ACHN (cell line): ENCODE measurements around the gene C1orf53.
"Not testable (repeated sequence)": the region's sequence is repeated elsewhere in the genome, so short reads cannot be mapped to it uniquely, and the experiment has no call there.

Source experiments
- DNase-seq: peaks from one replicate; pipeline ENCODE4 v3.0.0-alpha.2; 2015
- in situ Hi-C: cut with HindIII; loops from 2 replicates; pipeline ENCODE4 v1.10.0; 2017; ENCODE audit warnings: low sequenced_read_pairs, low pct_ligation_motif_present, low pct_unique_long_range_greater_than_20kb

Gene C1orf53

DNA sequence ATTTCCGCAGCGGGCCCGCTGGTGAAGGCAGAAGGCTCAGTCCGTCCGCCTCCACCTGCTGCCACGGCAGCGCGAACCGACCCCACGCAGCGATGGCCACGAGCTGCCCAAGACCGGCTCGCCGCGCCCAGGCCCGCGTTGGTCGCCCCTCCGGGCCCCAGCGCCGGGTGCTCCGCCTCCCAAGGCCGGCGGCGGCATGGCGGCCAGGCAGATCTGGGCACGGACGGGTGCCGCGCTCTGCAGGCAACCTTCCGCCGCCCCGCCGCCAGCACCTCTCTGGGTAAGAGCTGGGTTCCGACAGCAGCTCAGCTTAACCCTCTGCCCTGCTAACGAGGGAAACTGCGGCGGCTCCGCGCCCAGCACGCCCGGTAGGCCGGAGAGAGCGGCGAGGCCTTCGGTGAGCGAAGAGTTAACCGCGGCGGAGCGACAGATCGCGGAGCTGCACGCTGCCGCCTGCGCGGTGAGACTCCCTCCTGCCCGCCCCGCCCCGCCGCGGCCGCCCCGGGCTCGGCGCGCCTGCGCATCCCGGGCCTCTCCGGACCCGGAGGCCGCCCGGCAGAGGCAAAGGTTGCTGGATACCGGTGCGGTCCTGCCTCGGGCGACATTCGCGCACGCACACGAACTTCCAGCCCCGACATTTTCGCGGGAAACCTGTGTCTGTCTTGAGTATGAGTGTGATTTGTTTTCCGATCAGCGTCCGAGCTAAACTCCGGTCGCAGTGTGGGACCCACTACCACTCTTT, at the start of gene C1orf53:
Gene C1orf53, plus strand, starts transcription at position 177 of the 742 bp plus-strand sequence. Its CDS starts 20 bp downstream, at position 197.
- peak; percentile 93 for DNase-seq
- in situ Hi-C loops = no loop called here

DNA sequence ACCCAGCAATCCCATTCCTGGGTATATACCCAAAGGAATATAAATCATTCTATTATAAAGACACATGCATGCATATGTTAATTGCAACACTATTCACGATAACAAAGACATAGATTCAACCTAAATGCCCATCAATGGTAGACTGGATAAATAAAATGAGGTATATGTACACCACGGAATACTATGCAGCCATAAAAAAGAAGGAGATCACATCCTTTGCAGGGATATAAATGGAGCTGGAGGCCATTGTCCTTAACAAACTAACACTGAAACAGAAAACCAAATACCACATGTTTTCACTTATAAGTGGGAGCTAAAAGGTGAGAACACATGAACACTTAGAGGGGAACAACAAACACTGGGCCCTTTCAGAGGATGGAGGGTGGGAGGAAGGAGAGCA, 46.7 kb upstream of the C1orf53 start:
- in situ Hi-C loops, DNase-seq: not testable (repeated sequence)

DNA sequence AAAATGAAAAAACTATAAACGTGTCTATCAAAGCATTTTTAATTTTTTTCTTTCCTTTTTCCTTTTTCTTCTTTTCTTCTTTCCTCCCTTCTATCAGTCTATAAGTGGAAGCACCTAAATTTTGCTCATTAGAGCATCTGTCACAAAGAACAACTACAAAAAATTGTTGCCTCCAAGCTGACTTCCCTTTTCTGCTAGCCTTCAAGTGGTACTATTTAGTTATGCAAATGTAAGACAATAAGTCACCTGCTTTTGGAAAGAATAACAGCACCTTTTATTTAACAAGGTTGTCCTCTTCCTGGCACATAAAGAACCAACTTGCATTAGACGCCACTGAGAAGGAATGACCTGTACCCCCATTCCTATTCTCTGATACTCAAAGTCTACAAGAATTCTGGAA, 45.0 kb upstream of the C1orf53 start:
- in situ Hi-C loops = no loop called here
- DNase-seq = no peak

DNA sequence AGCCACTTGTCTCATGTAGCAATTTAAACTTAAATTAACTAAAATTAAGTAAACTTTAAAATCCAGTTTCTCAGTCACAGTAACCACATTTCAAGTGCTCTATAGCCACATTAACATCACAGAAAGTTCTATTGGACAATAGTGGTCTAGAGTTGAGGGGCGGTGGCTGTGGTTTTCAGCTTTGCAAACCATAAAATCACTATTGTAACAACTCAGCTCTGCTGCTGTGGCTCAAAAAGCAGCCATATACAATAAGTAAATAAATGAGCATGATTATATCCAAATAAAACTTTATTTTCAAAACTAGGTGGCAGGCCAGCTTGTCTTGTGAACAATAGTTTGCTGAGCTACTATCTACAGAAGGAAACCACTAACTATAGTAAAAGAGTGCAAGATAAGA, 43.4 kb upstream of the C1orf53 start:
- in situ Hi-C loops = no loop called here
- DNase-seq = no peak

DNA sequence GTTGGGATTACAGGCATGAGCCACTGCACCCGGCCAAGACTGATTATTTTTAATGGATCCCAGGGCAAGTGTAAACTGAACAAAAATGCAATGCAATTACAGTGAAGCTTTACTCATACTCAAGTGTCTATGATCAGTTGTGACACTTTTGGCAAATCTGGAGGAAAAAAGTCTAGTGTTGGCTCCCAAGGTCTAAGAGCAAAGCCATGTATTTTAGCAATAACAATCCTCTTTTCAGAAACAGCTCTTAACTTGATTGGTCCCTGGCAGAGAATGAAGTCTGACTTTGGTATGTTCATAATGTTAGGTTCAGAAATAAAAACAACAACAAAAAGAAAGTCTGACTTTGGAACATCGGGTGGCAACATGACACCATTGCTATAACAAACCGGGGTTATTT, 40.2 kb upstream of the C1orf53 start:
- DNase-seq = no peak
- in situ Hi-C loops = no loop called here

DNA sequence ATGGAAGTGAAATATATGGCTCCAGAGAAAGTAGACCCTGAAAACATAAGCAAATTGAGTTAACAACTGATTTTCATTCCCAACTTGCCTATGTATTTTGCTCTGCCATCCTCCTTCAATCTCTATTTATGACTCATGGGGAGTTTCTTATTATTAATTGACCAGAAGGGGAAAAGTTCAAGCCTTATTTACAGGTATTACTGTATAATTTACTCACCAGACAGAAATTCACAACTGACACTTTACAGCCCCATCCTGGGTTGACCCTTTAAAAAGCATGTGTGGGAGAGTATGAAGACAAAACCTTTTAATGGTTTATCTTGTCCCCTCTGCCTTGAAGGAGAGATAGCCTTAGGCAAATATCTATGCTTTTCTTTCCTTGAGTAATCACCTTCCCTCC, 39.8 kb upstream of the C1orf53 start:
- in situ Hi-C loops = no loop called here
- no peak for DNase-seq

DNA sequence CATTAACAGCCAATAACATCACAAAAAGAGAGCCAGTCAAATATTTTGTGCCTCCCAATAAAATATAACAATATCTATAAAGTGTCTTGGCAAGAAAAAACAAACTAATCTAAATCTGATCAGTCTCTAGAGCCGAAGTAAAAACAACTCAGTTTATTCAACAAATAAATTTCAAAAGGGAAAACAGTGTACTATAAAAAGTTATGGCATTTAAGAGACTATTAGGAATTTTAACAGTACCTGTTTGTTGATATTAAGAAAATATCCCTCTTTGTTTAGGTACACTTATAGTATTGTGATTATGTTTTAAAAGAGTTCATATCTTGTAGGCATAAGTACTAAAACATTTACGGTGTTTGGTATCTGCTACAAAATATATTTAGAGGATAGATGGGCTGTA, 36.6 kb upstream of the C1orf53 start:
- DNase-seq = no peak
- in situ Hi-C loops = no loop called here

DNA sequence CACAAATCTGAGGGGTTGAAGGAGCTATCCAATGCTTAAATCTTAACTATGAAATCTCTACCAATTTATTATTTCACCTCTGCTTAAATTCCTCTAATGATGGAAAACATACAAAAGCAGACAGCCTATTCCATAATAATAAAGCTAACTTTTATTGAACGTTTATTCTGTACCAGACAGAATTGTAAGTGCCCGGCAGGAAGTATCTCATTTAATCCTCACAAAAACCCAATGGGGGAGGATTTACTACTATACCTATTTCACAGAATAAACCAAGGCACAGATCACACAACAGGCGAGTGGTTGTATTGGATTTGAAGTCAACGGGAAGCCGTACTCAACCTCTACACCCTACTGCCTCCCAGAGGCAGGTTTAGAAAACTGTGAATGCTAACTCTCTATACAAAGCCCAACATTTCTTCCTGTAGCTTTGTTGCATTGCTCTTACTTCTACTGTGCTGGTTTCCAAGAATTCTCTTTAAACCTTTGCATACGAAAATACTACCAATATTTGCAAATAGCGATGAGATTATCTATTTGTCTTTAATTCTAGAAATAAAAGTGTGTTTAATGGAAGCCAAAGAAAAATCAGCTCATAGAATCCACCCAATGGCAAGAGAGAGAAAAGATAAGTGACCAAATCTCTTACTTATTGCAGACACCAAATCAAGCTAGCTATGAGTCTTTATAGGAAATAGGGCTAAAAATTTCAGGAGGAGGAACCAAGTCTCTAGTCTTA, 33.5 kb upstream of the C1orf53 start:
- in situ Hi-C loops = no loop called here
- peak; percentile 74 for DNase-seq

DNA sequence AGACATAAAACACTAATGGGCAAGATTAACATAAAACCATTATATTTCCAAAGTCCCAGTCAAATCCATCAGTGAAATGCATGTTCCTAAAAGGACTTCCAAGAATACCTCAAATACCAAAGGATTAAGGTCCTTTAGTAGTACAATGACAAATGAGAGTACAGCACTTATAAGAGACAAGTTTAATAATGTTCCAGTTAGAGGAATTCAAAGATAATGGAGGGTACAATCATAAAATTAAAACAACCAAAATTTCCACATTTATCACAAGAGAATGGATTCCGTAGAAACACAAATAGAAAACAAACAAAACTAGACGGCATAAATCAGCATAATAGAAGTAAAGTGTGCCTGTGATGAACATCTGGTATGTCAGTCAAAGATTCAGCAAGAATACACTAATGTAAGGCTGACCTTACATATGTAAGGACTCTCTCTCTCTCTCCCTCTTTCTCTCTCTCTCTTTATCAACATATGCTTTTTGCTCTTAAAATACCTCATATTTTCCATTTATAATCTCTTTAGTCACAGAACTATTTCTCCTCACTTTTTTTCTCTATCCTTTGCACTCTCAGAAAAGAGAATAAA, 32.8 kb upstream of the C1orf53 start:
- in situ Hi-C loops = no loop called here
- DNase-seq = no peak

DNA sequence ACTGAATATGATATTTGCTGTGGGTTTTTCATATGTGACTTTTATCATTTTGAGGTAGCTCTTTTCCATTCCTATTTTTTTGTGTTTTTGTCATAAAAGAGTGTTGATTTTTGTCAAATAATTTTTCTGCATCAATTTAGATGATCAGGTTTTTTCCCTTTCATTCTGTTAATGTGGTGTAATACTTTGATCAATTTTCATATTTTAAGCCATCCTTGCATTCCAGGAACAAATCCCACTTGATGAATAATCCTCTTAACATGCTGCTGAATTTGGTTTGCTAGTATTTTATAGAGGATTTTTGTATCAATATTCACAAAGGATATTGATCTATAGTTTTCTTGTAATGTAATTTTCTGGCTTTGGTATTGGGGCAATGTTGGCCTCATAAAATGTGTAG, 25.5 kb upstream of the C1orf53 start:
- in situ Hi-C loops = no loop called here
- DNase-seq = no peak

DNA sequence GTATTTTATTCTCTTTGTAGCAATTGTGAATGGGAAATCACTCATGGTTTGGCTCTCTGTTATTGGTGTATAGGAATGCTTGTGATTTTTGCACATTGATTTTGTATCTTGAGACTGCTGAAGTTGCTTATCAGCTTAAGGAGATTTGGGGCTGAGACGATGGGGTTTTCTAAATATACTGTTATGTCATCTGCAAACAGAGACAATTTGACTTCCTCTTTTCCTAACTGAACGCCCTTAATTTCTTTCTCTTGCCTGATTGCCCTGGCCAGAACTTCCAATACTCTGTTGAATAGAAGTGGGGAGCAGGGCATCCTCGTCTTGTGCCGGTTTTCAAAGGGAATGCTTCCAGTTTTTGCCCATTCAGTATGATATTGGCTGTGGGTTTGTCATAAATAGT, 22.0 kb upstream of the C1orf53 start:
- in situ Hi-C loops, DNase-seq: not testable (repeated sequence)

DNA sequence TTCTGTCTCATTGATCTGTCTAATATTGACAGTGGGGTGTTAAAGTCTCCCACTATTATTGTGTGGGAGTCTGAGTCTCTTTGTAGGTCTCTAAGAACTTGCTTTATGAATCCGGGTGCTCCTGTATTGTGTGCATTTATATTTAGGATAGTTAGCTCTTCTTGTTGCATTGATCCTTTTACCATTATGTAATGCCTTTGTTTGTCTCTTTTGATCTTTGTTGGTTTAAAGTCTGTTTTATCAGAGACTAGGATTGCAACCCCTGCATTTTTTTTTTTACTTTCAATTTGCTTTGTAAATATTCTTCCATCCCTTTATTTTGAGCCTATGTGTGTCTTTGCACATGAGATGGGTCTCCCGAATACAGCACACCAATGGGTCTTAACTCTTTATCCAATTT, 20.2 kb upstream of the C1orf53 start:
- in situ Hi-C loops, DNase-seq: not testable (repeated sequence)

DNA sequence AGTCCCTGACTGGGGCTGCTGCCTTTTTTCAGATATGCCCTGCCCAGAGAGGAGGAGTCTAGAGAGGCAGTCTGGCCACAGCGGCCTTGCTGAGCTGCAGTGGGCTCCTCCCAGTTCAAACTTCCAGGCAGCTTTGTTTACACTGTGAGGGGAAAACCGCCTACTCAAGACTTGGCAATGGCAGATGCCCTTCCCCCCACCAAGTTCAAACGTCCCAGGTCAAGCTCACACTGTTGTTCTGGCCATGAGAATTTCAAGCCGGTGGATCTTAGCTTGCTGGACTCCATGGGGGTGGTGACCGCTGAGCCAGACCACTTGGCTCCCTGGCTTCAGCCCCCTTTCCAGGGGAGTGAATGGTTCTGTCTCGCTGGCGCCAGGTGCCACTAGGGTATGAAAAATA, 18.3 kb upstream of the C1orf53 start:
- DNase-seq = no peak
- in situ Hi-C loops = no loop called here

DNA sequence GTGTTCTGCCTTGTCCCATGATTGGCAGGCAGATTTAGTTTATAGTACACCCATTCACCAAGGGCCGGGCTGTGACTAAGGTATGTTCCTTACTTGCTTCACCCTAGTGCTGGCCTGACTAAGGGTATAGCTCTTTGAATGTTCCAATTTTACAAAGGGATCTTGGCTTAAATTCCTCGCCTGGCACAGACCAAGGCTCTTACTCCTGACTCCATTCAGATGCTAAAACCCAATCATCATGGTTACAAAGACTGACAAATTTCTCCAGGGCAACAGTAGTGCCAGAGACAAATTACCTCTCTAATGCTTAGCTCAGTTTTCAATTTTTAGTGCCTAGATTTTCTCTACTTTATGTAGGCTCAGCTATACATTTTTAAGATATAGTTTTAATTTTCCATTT, 11.5 kb upstream of the C1orf53 start:
- no peak for DNase-seq
- in situ Hi-C loops = no loop called here

DNA sequence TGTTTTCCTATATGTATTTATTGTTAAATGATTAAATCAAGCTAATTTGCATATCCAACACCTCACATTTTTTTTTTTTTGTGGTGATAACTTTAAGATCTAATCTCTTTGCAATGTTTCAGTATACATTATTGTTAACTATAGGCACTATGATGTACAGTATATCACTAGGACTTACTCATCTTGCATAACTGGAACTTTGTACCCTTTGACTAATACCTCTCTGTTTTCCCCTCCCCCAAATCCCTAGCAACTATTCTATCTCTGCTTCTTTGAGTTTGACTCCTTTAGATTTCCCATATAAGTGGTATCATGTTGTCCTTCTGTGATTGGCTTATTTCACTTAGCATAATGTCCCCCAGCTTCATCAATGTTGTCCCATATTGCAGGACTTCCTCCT, 9.7 kb upstream of the C1orf53 start:
- in situ Hi-C loops = no loop called here
- DNase-seq = no peak

DNA sequence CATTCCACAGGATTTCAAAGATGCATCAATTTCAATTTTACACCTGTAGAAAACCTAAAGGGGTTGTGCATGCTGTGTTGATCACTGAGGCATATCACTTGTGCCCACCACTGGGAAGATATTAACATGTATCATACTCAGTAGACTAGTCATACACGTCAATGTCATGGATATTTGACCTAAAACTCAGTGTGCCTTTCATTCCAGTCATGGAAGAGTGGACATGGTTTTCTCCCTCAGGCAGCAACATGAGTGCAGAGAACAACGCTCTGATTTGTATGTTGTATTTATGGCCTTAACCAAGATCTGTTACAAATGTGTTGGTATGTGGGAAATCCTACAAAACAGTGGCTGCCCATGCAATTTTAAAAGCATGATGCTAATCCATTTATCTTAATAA, 6.1 kb upstream of the C1orf53 start:
- in situ Hi-C loops = no loop called here
- peak; percentile 50 for DNase-seq

DNA sequence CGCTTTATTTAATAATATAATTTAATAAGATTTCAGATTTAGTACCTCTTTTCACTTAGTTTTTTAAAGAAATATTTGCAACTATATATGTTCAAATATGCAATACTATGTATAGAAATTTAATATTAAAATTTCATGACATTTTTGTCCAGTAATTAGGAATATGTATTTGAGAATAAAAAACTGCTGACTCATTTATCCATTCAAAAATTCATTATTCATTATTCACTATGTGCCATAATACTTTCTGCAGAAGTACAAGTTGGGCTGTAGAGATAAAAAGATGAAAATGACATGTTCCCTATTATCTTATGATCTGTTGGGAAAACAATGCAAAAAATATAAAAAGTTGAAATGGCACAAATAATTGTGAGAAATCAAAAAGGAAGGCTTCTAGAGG, 3.4 kb upstream of the C1orf53 start:
- no peak for DNase-seq
- in situ Hi-C loops = no loop called here

DNA sequence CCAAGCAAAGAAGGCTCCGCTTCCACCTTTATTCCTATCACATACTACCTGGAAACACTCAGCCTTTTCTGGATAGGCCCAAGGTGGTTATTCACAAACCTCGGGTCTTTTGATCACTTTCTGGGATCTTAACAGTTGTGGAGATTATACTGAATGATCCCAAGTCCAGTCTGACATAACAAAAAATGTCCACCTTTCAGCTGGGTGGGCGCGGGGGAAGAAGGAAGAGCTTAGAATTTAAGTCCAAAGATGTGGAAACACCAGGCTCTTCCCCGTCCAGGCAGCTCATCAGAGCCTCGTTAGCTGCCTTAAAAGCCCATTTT, 338 bp upstream of the C1orf53 start:
- in situ Hi-C loops = no loop called here
- no peak for DNase-seq

DNA sequence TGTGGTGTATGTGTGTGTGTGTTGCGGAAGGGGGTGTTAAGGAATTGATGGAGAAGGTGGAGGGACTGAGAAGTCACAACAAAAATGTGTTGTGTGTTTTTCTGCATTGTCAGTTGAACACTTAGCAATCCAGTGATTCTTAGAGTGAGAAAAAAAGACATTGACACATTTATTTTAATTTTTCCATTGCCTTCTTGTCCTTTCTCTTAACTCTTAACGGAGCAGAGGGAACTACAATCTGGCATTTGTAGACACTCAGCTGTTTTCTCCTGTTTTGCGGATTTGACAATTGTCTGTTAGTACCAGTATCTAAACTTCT, 725 bp downstream of the C1orf53 start:
- in situ Hi-C loops = no loop called here
- DNase-seq = no peak

DNA sequence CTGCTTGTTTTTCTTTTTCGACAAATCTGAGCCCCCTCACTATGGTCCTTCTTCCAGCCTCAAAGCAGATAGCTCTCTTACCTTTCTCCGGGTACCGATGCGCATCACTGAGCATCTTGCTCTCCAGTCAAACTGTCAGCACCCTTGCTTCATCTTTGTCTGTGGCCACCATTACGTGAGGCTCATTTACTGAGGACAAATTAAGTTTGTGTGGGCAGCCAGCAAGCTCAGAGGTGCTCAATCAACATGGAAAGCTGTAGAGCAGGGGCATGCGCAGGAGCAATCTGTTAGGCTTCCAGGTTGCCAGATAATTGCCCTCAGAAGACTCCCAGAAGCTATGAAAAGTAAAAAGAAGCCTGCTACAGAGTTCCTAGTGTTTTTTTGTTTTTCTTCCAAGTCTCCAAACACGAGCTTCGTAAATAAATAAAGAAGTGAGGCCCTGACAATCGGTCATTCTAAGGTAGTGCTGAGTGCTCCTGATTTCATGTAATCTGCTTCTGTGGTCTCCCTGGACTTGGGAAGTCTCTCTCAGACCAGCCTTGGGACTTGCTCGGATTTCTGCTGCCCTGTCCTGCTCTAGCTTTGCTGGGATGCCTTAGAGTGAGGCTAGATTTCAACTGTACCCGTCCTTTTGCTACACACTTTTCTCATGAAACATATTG, 1.8 kb downstream of the C1orf53 start:
- in situ Hi-C loops = no loop called here

More for the DNA sequence above, 1.8 kb downstream of the C1orf53 start:
- DNase-seq = no peak
